HEK293 (cell line): Measurements from ENCODE around the gene SPDYE6.
"Not testable (repeated sequence)": the region's sequence is repeated elsewhere in the genome, so short reads cannot be mapped to it uniquely, and the experiment has no call there.

Source experiments
- ATF2 ChIP-seq: fragments of 450-650 bp; formaldehyde crosslinking; IDR thresholded peaks from 2 replicates; pipeline ENCODE4 v1.5.1; 2016; ENCODE audit warnings: missing biosample characterization, missing genetic modification characterization, low read depth
- EGR2 ChIP-seq: fragments of 450-650 bp; formaldehyde crosslinking; IDR thresholded peaks from 2 replicates; pipeline ENCODE4 v1.5.1; 2016; ENCODE audit warnings: low read depth, missing biosample characterization, missing genetic modification characterization
- KLF1 ChIP-seq: fragments of 450-650 bp; formaldehyde crosslinking; IDR thresholded peaks from 2 replicates; pipeline ENCODE4 v1.5.1; 2016; ENCODE audit warnings: missing biosample characterization, missing genetic modification characterization
- KLF16 ChIP-seq: fragments of 450-650 bp; formaldehyde crosslinking; IDR thresholded peaks from 2 replicates; pipeline ENCODE4 v1.5.1; 2017; ENCODE audit warnings: missing biosample characterization, missing genetic modification characterization
- MZF1 ChIP-seq: fragments of 450-650 bp; formaldehyde crosslinking; IDR thresholded peaks from 2 replicates; pipeline ENCODE4 v1.5.1; 2017; ENCODE audit warnings: missing biosample characterization, missing genetic modification characterization, borderline replicate concordance
- REST ChIP-seq: fragments of 450-650 bp; formaldehyde crosslinking; IDR thresholded peaks from 2 replicates; pipeline ENCODE4 v1.5.1; 2016; ENCODE audit warnings: missing biosample characterization, missing genetic modification characterization
- ZBTB8A ChIP-seq: fragments of 450-650 bp; formaldehyde crosslinking; IDR thresholded peaks from 2 replicates; pipeline ENCODE4 v1.5.1; 2016; ENCODE audit warnings: missing biosample characterization, missing genetic modification characterization
- ZNF48 ChIP-seq: fragments of 450-650 bp; formaldehyde crosslinking; IDR thresholded peaks from 2 replicates; pipeline ENCODE4 v1.5.1; 2016; ENCODE audit warnings: missing biosample characterization, missing genetic modification characterization
- ZNF623 ChIP-seq: fragments of 450-650 bp; formaldehyde crosslinking; IDR thresholded peaks from 2 replicates; pipeline ENCODE4 v1.5.1; 2016; ENCODE audit warnings: missing biosample characterization, missing genetic modification characterization
- ZNF791 ChIP-seq: fragments of 450-650 bp; formaldehyde crosslinking; IDR thresholded peaks from 2 replicates; pipeline ENCODE4 v1.5.1; 2016; ENCODE audit warnings: missing biosample characterization, missing genetic modification characterization
- TF ChIP-seq, protein P1 (sequence below): fragments of 450-650 bp; formaldehyde crosslinking; IDR thresholded peaks from 2 replicates; pipeline ENCODE4 v1.5.1; 2016; ENCODE audit warnings: missing biosample characterization, missing genetic modification characterization, low read depth
- TF ChIP-seq, protein P2 (sequence below): fragments of 450-650 bp; formaldehyde crosslinking; IDR thresholded peaks from 2 replicates; pipeline ENCODE4 v1.5.1; 2016; ENCODE audit warnings: missing biosample characterization, missing genetic modification characterization
- TF ChIP-seq, protein P3 (sequence below): fragments of 450-650 bp; formaldehyde crosslinking; IDR thresholded peaks from 2 replicates; pipeline ENCODE4 v1.5.1; 2016; ENCODE audit warnings: missing biosample characterization, missing genetic modification characterization

GRCh38 chr7:102340599-102341368 is 15.5 kb downstream of the SPDYE6 start:
- TF ChIP-seq ATF2 (tag by site-specific recombination); ZBTB8A (tag by site-specific recombination); MZF1 (tag by site-specific recombination); EGR2; ZNF48; ZNF623 (tag by site-specific recombination); ZNF791 (tag by site-specific recombination); KLF1 (tag by site-specific recombination); KLF16 (tag by site-specific recombination); REST (tag by site-specific recombination): not testable (repeated sequence)
- TF ChIP-seq, protein P1, sequence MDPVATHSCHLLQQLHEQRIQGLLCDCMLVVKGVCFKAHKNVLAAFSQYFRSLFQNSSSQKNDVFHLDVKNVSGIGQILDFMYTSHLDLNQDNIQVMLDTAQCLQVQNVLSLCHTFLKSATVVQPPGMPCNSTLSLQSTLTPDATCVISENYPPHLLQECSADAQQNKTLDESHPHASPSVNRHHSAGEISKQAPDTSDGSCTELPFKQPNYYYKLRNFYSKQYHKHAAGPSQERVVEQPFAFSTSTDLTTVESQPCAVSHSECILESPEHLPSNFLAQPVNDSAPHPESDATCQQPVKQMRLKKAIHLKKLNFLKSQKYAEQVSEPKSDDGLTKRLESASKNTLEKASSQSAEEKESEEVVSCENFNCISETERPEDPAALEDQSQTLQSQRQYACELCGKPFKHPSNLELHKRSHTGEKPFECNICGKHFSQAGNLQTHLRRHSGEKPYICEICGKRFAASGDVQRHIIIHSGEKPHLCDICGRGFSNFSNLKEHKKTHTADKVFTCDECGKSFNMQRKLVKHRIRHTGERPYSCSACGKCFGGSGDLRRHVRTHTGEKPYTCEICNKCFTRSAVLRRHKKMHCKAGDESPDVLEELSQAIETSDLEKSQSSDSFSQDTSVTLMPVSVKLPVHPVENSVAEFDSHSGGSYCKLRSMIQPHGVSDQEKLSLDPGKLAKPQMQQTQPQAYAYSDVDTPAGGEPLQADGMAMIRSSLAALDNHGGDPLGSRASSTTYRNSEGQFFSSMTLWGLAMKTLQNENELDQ (tag by site-specific recombination): not testable (repeated sequence)
- TF ChIP-seq, protein P2, sequence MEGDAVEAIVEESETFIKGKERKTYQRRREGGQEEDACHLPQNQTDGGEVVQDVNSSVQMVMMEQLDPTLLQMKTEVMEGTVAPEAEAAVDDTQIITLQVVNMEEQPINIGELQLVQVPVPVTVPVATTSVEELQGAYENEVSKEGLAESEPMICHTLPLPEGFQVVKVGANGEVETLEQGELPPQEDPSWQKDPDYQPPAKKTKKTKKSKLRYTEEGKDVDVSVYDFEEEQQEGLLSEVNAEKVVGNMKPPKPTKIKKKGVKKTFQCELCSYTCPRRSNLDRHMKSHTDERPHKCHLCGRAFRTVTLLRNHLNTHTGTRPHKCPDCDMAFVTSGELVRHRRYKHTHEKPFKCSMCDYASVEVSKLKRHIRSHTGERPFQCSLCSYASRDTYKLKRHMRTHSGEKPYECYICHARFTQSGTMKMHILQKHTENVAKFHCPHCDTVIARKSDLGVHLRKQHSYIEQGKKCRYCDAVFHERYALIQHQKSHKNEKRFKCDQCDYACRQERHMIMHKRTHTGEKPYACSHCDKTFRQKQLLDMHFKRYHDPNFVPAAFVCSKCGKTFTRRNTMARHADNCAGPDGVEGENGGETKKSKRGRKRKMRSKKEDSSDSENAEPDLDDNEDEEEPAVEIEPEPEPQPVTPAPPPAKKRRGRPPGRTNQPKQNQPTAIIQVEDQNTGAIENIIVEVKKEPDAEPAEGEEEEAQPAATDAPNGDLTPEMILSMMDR (tag by site-specific recombination): not testable (repeated sequence)
- TF ChIP-seq, protein P3, sequence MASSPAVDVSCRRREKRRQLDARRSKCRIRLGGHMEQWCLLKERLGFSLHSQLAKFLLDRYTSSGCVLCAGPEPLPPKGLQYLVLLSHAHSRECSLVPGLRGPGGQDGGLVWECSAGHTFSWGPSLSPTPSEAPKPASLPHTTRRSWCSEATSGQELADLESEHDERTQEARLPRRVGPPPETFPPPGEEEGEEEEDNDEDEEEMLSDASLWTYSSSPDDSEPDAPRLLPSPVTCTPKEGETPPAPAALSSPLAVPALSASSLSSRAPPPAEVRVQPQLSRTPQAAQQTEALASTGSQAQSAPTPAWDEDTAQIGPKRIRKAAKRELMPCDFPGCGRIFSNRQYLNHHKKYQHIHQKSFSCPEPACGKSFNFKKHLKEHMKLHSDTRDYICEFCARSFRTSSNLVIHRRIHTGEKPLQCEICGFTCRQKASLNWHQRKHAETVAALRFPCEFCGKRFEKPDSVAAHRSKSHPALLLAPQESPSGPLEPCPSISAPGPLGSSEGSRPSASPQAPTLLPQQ: not testable (repeated sequence)
